OCI-M1 (cell line): ENCODE measurements around the gene CTNNA2.

Experiments
- DNase-seq: peaks from one replicate; lab custom pipeline; 2025; lab: John Stamatoyannopoulos, UW

The CTNNA2 gene

DNA sequence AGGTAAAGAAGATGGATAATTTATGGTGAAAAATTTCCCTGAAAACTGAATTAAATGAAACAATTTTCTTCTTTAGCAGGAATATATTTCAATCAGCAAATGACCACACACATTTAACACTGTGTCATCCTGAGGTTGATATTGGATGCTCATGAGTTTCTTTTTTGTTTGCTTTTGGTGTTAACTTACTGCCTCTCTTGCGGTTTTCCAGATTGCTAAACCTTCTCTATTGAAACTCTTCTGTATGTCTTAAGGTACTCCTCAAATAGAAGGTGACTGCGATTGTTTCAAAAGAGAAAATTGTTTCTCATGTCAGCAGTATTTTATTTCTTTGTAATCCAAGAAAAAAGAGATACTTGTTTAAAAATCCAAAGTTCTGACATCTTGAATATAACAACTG, 692.6 kb downstream of the CTNNA2 start:
- DNase-seq: no peak

DNA sequence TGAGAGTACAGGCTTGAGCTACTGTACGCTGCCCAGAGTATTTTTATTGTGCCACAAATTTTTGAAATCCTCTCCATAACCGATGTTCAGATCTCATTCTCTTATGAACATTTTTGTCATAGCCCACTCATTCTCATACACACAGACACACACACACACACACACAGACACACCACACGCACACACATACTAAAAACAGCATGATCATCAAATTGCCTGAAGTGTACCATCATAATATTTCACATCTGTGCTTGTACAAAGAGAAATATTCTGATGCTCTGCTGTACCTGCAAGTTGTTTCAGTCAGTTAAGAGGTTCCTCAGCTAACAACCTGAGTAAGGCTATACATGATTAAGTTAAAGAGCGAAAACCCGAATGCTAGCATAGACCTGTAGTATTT, 696.6 kb downstream of the CTNNA2 start:
- no peak for DNase-seq

DNA sequence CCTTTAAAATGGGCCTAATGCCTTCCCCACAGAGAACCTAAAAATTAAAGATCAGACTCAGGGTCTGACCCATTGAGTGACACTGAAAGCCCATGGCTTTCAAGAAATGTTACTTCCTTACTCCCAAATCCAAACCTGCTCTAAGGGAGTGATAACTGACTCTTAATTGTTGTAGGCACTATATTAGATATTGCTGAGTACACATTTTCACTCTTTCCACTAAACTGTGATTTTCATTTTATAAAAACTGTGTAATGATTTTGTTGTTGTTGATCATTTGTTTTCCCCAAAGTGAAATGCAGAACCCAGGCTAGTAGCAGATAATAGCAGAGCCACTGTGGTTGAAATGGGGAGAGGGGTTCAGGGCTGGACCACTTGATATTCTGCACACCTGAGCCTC, 704.6 kb downstream of the CTNNA2 start:
- no peak for DNase-seq

DNA sequence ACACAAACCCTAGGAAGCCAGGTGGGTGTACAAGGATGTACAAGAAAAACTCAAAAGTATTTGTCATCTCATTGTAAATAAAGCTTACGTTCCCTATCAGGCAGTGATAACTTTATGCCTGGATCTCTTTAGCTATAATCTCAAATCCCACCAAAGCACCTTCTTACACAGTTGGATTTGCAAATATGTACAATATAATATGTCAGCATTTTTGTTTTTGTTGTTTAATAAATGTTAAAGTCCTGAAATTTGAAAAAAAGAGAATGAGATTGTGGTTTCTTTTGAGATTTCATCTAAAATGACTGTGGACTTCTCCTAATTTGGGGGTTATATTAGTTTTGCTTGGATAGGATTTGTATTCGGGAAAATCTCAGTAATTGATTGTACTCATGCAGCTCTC, 709.8 kb downstream of the CTNNA2 start:
- DNase-seq: no peak

DNA sequence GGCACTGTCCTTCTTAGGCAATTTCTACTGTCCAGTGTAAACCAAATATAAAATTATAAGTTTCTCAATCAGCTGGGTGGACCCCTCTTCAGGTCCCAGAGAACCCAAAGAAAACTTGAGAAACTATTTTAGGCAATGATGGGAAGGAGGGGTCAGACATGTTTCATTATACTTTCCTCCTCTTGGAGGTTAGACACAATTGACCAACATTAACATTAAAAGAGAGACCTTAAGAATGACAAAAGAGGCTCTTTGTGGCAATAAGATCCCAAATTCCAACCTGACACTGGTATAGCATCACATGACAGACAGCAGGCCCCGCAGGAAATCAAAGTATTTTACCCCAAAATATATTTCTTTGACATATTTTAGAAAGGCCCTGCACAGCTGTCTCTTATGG, 718.6 kb downstream of the CTNNA2 start:
- no peak for DNase-seq

DNA sequence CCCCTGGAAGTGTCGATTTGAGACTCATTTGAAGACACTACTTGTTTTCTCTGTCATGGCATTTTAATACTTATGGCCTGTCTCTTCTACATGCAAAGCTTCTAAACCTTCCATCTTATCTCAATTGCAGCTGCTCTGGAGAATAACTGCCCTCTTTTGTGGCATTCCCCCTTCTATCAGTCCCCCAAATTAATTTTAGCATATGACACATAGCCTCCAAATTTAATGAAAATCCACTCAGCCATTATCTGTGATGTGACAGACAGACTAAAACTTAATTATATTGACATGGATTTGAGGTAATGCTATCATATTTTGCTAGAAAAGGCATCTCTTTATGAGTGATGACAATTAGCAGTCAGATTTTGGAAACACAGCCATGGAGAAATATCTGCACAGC, 720.5 kb downstream of the CTNNA2 start:
- DNase-seq: no peak

DNA sequence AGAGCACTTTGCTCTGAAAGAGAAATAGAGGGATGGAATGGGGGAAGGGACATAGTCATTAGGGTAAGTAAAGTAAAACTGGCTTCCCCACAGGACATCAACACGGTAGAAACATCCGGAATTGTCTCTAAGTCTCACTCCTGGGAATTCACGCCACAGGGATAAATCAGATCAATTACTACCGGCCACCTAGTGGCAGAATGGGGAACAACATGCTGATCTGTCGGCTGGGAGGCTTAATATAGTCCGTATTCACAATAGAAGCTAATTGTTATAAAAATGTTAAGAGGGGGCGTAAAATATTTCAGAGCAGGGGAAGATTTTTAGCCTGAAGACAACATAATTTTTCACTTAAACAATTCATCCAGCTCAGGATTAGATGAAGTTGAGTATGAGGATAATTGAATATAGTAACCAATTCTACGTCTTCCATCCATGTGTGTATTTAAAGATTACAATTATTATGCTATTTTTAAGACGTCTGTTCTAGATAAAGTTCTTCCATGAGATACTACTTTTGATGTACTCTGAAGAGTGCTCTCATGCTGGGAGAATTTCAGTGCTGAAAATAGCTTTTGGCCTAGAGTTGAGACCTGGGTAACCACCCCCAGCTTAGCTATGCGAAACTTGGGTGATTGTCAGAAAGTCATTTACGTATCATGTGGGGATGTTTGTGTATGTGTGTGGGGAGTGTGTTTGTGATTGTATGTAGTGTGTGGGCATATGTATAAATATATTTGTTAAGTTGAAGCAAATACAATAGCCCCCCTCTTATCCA, 726.0 kb downstream of the CTNNA2 start:
- peak; percentile 48 for DNase-seq

DNA sequence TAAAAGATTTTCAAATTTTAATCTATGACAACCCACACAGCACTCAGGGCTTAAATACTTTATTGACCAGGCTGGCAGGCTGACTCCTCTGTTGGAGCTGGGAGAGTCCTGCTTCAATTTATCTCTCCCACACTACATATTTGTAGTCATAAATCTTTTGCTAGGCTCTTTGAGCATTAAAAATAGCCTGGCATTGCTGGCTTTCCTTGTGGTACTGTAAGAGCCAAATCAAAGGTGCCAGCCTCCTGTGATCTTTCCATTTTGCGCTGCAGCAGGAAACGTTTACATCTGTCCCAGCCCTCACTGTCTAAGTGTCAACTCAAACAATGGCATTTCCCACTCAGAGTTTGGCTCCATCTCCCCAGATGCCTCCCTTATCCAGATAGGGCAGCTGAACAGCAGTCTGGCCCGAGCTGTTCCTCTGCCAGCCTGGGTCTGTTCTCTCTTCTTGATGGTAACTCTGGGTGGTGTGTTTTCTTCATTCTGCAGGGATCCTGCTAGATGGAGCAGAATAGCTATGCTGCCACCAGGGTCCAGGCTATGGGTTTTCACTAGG, 729.6 kb downstream of the CTNNA2 start:
- DNase-seq: no peak

DNA sequence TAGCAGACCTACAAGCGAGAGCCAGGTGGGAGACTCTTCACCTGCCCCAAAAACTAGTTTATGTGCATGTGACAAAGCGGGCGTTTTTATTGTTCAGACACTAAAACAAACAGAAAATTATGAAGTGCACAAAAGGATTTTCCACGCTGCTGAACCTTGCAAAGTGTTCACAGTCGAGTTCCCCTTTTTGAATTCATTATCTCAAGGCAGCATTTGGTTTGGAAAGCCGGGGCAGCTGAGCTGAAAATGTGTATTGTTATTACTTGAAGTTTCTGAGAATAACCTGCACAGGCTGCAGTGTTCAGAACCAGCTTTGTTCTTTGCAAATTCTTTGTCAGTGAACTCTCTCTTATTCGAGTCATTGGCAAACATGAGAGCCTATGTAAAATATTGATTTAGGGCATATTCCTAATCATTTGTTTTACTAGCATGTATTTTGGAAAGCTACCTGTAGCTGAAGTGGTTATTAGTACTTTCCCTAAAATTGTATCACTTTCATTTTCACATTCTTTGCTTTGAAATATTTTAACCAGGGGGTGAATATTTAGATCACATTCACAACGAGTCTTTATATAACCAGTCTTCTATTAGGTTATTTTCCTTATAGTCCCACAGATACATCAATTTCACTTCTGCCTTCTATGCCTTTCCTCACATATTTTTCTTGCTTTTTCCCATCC, 732.2 kb downstream of the CTNNA2 start:
- peak; percentile 87 for DNase-seq

DNA sequence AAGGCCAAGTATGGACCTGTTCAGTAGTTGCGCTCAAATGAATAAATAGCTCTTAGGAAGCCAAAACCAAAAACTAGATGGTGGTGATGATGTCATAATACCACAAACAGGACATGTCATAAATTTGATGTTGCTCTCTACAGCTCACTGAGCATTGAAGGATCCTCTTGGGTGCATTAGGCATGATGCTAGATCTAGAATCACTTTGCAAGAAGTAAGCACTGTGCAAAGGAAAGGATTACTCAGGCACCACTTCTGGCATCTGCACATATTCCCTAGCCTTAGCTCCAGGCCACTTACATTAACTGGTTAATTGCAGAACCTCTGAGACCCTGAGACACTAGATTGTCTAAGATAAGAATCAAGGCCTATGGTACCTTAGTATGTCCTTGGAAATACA, 733.7 kb downstream of the CTNNA2 start:
- DNase-seq: peak; percentile 10

DNA sequence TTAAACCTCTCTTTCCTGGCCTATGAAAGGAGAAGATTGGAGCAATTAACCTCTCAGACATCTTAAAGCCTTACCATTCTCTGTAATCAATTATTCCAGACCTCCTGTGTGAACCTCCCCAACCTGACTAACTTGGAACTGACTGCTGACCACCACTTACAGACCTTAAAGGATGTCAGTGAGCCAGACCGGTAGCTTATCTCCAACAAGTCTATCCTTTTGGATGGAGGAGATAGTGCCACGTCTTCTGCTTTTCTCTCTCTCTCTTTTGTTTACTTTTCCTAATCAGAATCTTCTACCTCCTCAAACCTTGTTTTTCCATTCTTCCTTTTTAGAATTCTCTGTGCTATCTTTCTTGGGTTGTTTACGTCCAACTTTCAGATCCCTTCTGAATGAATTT, 734.5 kb downstream of the CTNNA2 start:
- peak; percentile 39 for DNase-seq

DNA sequence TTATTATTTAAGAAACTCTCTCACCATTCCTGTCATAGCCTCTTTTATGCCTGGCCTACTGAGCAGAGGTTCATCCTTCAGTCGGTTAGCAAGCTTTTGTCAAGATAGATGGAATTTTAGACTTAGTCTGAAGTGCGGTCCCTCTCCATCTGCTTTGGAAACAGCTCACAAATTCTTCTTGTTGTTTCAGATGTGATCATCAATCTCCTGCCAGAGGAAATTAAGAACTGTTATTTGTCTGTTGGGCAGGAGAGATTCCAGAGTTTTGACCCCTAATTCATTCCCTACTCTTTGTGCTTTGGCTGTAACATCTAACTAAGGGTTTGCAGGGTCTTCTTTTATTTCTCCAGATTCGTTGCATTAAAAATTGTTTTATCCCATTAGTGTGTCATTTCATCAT, 735.3 kb downstream of the CTNNA2 start:
- no peak for DNase-seq

DNA sequence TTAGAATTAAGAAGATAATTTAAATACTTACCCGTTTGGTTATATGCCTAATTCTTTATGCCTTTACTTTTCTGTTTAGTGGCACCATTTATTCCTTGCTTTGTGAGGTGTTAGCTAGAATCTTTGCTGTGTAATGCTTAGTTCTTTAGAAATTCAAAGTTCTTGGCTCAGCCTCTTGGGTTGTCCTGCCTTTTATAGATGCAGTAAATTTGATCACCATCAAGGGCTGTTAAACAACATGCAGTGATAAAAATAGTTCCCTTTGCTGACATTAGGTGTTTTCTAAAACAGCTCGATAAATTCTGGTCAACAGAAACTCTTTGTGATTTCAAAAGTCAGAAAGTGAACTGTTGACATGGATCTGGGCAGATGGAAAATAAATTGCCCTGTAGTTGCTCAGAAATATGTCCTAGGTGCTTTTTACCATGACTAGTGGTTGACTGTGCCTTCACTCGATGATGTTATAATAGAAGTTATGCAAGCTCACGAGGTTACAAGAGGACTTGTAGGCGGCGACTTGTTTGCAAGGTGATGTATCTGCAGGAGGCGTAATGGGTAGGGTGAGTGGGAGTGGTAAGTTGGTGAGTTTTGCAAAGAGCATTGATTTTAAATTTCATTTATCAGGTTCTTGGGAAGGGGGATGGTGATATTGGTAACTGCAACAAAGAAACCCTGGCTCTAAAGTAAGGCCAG, 739.6 kb downstream of the CTNNA2 start:
- DNase-seq: no peak

DNA sequence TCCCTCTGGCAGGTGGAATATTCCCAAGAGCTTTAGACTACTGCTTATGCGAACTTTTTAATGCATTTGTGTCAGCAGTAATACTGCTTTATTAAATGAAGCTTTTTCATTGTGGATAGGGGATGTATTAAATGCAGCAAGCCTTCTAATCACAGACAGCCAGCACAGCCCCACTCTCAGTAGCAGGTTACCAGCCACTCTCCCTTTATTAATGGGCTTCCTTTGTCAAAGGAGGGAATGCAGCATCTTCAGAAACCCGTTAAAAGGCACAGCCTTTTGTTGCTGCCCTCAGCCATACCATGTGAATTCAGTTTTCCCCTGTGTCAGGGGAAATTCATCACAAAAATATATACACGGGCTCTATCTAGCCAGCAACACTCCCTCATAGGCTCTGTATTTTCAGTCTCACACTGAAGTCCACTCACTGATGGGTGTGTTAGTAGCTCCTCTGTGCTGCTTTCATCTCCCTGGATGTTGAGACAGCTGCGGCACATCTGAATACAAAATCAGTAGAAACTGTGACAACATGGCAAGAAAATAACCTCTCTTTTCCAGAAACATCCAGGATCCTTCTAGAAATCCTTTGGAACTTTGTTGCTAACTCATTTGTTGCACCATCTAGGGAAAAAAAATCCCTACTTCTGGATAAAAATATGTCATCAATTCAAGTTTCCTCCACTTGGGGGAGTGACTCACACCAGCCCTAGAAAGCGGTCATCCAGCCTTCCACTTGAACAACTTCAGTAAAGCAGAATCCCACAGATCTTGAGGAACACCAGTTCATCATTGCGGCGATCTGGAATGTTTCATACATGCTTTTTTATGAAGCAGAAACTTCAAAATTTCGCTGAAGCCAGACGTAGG, 743.3 kb downstream of the CTNNA2 start:
- peak; percentile 61 for DNase-seq

DNA sequence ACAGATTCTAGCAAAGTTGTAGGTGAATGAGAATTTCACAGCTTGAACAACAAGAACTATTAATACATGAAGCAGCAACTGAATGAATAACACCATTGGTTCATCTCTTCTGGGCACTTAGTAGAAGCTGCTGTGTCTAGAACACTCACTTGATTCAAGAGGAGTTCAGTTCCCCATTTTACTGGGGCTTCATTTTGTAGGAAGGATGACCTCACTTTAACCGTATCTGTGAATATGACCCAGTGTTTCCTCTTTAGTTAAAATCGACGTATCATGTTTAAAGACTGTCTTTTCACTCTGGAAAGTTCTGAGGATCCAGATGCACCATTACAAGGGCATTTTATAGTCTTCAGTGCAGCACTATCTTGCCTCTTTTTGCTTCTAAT, 743.9 kb downstream of the CTNNA2 start:
- peak; percentile 66 for DNase-seq

DNA sequence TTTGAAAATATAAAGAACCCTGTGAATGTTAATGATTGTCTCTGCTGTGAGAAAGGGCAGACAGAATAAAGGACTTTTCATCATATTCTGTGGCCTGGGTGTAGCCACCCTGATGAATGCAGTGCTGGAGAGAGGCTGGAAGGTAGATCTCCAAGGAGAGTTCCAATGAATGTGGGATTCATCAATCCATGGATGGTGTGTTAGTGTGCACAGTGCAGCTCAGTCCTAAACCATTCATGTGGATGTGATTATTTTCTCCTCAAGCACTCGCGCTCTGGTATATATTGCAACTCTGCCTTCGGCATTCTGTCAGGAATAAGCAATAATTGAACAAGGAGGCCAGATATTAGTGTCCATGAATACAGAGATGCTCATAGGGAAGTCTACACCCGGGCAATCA, 744.6 kb downstream of the CTNNA2 start:
- no peak for DNase-seq

DNA sequence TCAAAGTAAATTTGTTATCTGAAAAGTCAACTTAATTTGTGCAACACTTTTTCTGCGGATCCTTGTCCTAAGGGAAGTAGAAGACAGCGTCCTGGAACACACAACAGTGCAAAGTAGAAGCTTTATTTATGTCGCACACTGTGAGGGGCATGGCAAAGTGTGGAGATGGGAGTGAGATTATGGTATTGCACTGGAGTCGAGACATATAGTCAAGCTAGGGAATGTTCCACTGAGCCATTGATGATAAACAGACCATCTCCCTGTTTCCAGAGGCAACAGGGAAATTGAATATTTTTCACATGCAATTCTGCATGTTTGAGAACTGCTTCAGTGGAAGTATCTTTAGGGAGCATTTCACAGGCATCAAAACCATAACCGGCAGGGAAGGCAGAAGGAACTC, 745.5 kb downstream of the CTNNA2 start:
- DNase-seq: no peak

DNA sequence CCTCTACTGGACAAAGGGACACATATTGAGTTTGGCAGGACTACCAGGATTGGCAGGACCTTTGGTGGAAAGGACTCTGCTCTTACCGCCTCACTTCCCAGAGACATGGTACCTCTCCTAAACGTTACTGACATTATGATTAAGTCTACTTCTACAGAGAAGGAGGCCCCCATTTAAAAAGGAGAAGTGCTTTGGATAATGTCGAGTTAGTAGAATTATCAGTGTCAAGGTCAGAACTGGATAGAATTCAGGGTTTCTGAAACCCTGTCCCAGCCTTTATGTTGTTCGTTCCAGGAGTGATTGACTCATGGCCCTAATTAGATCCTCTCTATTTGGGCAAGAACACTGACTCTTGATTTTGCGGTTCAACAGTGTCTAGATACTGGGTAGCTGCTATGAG, 745.9 kb downstream of the CTNNA2 start:
- DNase-seq: no peak

DNA sequence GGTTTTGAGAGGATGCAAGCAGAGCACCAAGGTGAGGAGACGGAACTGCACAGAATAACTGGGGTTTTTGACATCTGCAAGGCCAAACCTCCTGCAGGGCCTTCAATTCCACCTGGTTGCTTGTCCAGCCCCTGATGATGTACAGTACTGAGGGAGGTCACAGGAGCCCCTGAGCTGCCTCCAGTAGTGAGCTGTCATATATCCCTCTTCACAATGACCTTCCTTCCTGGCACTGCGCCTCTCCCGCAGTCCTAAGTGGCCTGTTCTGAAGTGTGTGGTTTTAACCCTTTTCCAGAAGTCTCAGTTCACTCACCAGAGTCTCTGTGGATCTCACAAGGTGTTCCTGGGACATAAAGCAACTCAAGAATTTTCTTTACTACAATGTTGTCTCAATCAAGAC, 746.4 kb downstream of the CTNNA2 start:
- DNase-seq: no peak

DNA sequence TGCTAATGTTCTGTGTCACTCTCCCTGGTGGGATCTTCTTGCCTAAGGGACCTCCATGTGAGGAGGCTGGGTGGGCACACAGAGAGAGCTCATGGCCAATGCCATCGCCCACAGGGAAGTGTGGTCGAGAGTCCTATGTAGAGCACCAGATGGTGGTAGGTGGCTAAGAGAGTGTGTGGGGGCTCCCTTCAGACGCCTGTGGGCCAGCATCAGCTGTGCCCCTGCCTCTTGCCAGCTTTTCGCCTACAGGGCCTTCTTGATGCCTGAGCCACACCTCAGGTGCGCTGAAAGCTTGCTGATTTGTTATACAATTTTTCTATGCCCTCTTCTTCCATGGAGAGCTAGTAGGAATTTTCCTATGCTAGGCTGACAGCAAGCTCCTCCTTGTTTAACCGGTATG, 753.4 kb downstream of the CTNNA2 start:
- no peak for DNase-seq

DNA sequence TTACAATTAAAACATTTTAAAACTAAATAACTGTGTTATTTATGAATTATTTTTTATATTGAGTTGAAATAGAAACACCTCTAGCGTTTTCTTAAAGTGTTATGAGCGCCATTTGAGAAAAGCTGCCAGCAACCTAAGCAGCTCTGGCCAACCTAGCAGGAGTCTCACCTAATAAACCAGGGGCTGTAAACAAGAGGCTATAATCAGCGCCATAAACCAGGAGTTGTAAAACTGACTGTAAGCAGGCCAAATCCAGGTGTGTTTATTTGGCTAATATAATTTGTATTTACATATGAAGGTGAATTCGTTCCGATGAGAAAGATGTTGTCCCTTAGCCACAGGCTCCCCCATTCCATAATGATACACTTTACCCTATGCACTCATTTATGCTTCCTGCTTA, 757.0 kb downstream of the CTNNA2 start:
- no peak for DNase-seq

DNA sequence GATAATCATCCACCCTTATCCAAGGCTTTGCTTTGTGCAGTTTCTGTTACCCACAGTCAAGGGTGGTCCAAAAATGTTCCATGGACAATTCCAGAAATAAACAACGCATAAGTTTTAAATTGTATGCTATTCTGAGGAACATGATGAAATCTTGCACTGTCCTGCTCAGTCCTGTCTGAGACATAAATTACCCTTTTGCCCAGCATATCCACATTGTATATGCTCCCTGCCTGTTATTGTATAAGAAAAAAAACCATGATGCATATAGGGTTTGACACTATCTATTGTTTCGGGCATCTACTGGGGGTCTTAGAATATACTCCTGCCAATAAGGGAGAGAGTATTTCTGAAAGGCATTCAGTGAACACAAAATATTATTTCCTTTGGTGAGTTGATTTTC, 767.7 kb downstream of the CTNNA2 start:
- DNase-seq: no peak
